A549 (cell line): ENCODE measurements around the gene CHST13.

Source experiments
- BHLHE40 ChIP-seq: IDR thresholded peaks from 2 replicates; pipeline ENCODE4 v1.6.1; 2012; ENCODE audit warnings: low read depth, low read length, inconsistent platforms
- CHD2 ChIP-seq: fragments of 150-350 bp; IDR thresholded peaks from 2 replicates; pipeline ENCODE4 v1.6.1; 2014; ENCODE audit warnings: low read length; ENCODE audit not compliant: partially characterized antibody
- EP300 ChIP-seq, 2 experiments: fragments of >200 bp; sonication (Bioruptor Twin); formaldehyde crosslinking; IDR thresholded peaks; 2 replicates in 1 of 2; 3 replicates in 1 of 2; pipeline ENCODE4 v1.6.1; 2016 to 2017
- KDM1A ChIP-seq: fragments of 200-600 bp; sonication (generic); IDR thresholded peaks from 2 replicates; pipeline ENCODE4 v1.6.1; 2016; ENCODE audit warnings: low read depth, mild to moderate bottlenecking
- MAFK ChIP-seq: fragments of 450-650 bp; IDR thresholded peaks from 2 replicates; pipeline ENCODE4 v1.6.1; 2014; ENCODE audit not compliant: partially characterized antibody
- MYC ChIP-seq: IDR thresholded peaks from 2 replicates; pipeline ENCODE4 v1.6.1; 2012; ENCODE audit warnings: mild to moderate bottlenecking, inconsistent platforms, low read length, improper control_type of control experiment, borderline replicate concordance
- POLR2A ChIP-seq: IDR thresholded peaks from 2 replicates; pipeline ENCODE4 v1.6.1; 2012; ENCODE audit warnings: mild to moderate bottlenecking, low read length
- RAD21 ChIP-seq, 2 experiments: fragments of >200 bp in 1 of 2; sonication (Bioruptor Twin) in 1 of 2; formaldehyde crosslinking in 1 of 2; IDR thresholded peaks in 1 of 2; conservative IDR thresholded peaks in 1 of 2; 2 replicates in 1 of 2; 3 replicates in 1 of 2; pipeline ENCODE4 v1.6.1; 2012 to 2018; ENCODE audit warnings: inconsistent platforms in 1 of 2
- RFX5 ChIP-seq: fragments of 450-650 bp; IDR thresholded peaks from 2 replicates; pipeline ENCODE4 v1.7.1; 2014; ENCODE audit warnings: antibody characterized with exemption, mild to moderate bottlenecking, moderate library complexity
- ZC3H11A ChIP-seq: fragments of 450-650 bp; IDR thresholded peaks from 2 replicates; pipeline ENCODE4 v1.6.1; 2014; ENCODE audit warnings: antibody characterized with exemption, mild to moderate bottlenecking
- ZFP36 ChIP-seq: fragments of 450-650 bp; IDR thresholded peaks from 2 replicates; pipeline ENCODE4 v1.6.1; 2014; ENCODE audit warnings: borderline replicate concordance; ENCODE audit not compliant: partially characterized antibody
- TF ChIP-seq, protein P1 (sequence below): IDR thresholded peaks from 2 replicates; pipeline ENCODE4 v1.6.1; 2012; ENCODE audit warnings: low read depth, borderline replicate concordance
- TF ChIP-seq, protein P2 (sequence below): fragments of >200 bp; sonication (Bioruptor Twin); formaldehyde crosslinking; IDR thresholded peaks from 3 replicates; pipeline ENCODE4 v1.5.1; 2016
- TF ChIP-seq, protein P3 (sequence below): fragments of 150-350 bp; IDR thresholded peaks from 2 replicates; pipeline ENCODE4 v1.6.1; 2014; ENCODE audit warnings: low read depth, mild to moderate bottlenecking, low read length

DNA sequence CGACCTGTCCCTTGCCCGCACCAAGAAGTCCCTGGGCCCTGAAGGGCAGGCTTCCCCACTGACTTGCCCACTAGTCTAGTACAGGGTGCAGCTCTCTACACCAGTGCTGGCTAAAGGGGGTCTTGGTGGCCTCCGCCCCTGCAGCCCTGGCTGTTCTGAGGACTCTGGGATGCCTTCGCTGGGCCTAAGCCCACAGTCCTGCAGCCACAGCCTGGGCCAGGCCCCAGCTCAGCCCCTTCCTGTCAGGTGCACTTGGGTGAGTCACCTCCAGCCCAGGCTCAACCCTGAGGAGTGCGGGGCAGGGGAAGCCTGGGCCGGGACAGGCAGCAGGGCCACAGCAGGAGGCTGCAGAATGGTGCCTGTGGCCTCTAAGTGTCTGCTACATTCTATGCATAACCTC is 33.8 kb downstream of the CHST13 start:
- TF ChIP-seq, protein P1, sequence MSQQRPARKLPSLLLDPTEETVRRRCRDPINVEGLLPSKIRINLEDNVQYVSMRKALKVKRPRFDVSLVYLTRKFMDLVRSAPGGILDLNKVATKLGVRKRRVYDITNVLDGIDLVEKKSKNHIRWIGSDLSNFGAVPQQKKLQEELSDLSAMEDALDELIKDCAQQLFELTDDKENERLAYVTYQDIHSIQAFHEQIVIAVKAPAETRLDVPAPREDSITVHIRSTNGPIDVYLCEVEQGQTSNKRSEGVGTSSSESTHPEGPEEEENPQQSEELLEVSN = no peak
- TF ChIP-seq, protein P2, sequence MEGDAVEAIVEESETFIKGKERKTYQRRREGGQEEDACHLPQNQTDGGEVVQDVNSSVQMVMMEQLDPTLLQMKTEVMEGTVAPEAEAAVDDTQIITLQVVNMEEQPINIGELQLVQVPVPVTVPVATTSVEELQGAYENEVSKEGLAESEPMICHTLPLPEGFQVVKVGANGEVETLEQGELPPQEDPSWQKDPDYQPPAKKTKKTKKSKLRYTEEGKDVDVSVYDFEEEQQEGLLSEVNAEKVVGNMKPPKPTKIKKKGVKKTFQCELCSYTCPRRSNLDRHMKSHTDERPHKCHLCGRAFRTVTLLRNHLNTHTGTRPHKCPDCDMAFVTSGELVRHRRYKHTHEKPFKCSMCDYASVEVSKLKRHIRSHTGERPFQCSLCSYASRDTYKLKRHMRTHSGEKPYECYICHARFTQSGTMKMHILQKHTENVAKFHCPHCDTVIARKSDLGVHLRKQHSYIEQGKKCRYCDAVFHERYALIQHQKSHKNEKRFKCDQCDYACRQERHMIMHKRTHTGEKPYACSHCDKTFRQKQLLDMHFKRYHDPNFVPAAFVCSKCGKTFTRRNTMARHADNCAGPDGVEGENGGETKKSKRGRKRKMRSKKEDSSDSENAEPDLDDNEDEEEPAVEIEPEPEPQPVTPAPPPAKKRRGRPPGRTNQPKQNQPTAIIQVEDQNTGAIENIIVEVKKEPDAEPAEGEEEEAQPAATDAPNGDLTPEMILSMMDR = no peak
- TF ChIP-seq ZC3H11A = no peak
- TF ChIP-seq MYC = no peak
- TF ChIP-seq BHLHE40 = no peak
- TF ChIP-seq CHD2 = no peak
- no peak for TF ChIP-seq POLR2A
- no peak for TF ChIP-seq KDM1A
- TF ChIP-seq EP300 (IDR thresholded peaks at IDR 0.05) = no peak
- TF ChIP-seq, protein P3, sequence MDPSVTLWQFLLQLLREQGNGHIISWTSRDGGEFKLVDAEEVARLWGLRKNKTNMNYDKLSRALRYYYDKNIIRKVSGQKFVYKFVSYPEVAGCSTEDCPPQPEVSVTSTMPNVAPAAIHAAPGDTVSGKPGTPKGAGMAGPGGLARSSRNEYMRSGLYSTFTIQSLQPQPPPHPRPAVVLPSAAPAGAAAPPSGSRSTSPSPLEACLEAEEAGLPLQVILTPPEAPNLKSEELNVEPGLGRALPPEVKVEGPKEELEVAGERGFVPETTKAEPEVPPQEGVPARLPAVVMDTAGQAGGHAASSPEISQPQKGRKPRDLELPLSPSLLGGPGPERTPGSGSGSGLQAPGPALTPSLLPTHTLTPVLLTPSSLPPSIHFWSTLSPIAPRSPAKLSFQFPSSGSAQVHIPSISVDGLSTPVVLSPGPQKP = no peak
- TF ChIP-seq RFX5 = no peak
- TF ChIP-seq MAFK = no peak
- TF ChIP-seq RAD21 (conservative IDR thresholded peaks at IDR 0.05 in 1 of 2, IDR thresholded peaks at IDR 0.05 in 1 of 2) = no peak
- TF ChIP-seq ZFP36 = no peak
